Fibroblast of the aortic adventitia (primary cell): Measurements from ENCODE around the gene DQX1. TPM values are rescaled to one million over a fixed set of nuclear protein-coding genes. Genes with fewer than 3 reads are reported as not detected.
"Not testable (repeated sequence)": the region's sequence is repeated elsewhere in the genome, so short reads cannot be mapped to it uniquely, and the experiment has no call there.

Experiments
- DNase-seq: peaks from one replicate; pipeline ENCODE4 v3.0.0-alpha.2; 2010; ENCODE audit warnings: low read depth
- H3K4me3 ChIP-seq: 2 replicates; pipeline ENCODE4 v1.5.1; 2011; ENCODE audit warnings: low read depth, mild to moderate bottlenecking, control low read depth, low read length, moderate library complexity
- CTCF ChIP-seq: IDR thresholded peaks from 2 replicates; pipeline ENCODE4 v1.5.1; 2011; ENCODE audit warnings: mild to moderate bottlenecking, low read length, control low read depth, inconsistent platforms; ENCODE audit not compliant: insufficient read depth
- total RNA-seq: library from RNA; depleted of rRNA; stranded (reverse); fragments of >200 nt; gene quantifications from 2 replicates; pipeline ENCODE4 v1.2.3, GENCODE V29; 2012; ENCODE audit warnings: low replicate concordance

DQX1 gene
- total RNA-seq, 1 donor: 0.27 TPM

GRCh38 chr2:74481431-74481830 lies 44.6 kb downstream of the DQX1 start:
- no peak for DNase-seq
- H3K4me3 ChIP-seq: peak overlapping the region; percentile 97
- TF ChIP-seq CTCF: no peak

- no peak for DNase-seq
- no peak overlapping the region for H3K4me3 ChIP-seq
- TF ChIP-seq CTCF: peak; percentile 28
These were observed 51.1 kb downstream of the DQX1 start for GRCh38 chr2:74474899-74475298.

GRCh38 chr2:74474481-74474880 lies 51.5 kb downstream of the DQX1 start:
- no peak for DNase-seq
- TF ChIP-seq CTCF: no peak
- no peak overlapping the region for H3K4me3 ChIP-seq

GRCh38 chr2:74472945-74473258 lies 53.1 kb downstream of the DQX1 start:
- no peak for DNase-seq
- TF ChIP-seq CTCF: no peak

GRCh38 chr2:74472086-74472944 lies 53.7 kb downstream of the DQX1 start, which contains the start of gene MRPL53:
Gene MRPL53 (minus strand): TSS chr2:74472680. CDS start chr2:74472660, 20 bp downstream.
- no peak for TF ChIP-seq CTCF
- peak; percentile 94 for DNase-seq
- peak within 1 kb of the TSS; percentile 89 for H3K4me3 ChIP-seq

More at GRCh38 chr2:74472945-74473258, 53.1 kb downstream of the DQX1 start:
- peak overlapping the region; percentile 89 for H3K4me3 ChIP-seq

- TF ChIP-seq CTCF: no peak
- H3K4me3 ChIP-seq: peak overlapping the region; percentile 89
- no peak for DNase-seq
These were observed 54.5 kb downstream of the DQX1 start for GRCh38 chr2:74471332-74472065.

- not testable (repeated sequence) for H3K4me3 ChIP-seq, DNase-seq
These were observed 55.3 kb downstream of the DQX1 start for GRCh38 chr2:74470742-74471141.
